GM13977 (cell line): Measurements from ENCODE around the gene NUP153.

Source experiments
- DNase-seq: peaks from one replicate; pipeline ENCODE4 v3.0.0; 2012; ENCODE audit warnings: low spot score
- in situ Hi-C: fragments of 300-500 bp; cut with MboI; formaldehyde crosslinking; loops from one replicate; pipeline ENCODE4 v1.12.0; 2022; ENCODE audit warnings: low sequenced_read_pairs, low pct_unique_long_range_greater_than_20kb, mixed read lengths, inconsistent platforms; ENCODE audit not compliant: unreplicated experiment
- TF ChIP-seq, protein P1 (sequence below): IDR thresholded peaks from 2 replicates; pipeline ENCODE4 v1.5.1; 2012; ENCODE audit warnings: mild to moderate bottlenecking, control low read depth; ENCODE audit not compliant: insufficient read depth; ENCODE audit errors: extremely low read depth, missing control alignments

NUP153 gene

DNA sequence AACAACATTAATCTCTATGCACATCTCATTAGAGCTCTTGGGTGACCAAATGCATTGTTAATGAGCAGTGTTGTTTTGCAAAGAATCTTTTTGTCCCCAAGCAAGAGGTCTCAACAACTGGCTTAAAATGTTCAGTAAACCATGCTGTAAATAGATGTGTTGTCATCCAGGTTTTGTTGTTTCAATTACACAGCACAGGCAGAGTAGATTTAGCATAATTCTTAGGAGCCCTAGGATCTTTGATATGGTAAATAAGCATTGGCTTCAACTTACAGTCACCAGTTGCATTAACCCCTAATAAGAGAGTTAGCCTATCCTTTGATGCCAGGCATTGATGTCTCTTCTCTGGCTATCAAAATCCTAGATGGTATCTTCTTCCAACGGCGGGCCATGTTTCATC, 23.3 kb downstream of the NUP153 start:
- TF ChIP-seq, protein P1, sequence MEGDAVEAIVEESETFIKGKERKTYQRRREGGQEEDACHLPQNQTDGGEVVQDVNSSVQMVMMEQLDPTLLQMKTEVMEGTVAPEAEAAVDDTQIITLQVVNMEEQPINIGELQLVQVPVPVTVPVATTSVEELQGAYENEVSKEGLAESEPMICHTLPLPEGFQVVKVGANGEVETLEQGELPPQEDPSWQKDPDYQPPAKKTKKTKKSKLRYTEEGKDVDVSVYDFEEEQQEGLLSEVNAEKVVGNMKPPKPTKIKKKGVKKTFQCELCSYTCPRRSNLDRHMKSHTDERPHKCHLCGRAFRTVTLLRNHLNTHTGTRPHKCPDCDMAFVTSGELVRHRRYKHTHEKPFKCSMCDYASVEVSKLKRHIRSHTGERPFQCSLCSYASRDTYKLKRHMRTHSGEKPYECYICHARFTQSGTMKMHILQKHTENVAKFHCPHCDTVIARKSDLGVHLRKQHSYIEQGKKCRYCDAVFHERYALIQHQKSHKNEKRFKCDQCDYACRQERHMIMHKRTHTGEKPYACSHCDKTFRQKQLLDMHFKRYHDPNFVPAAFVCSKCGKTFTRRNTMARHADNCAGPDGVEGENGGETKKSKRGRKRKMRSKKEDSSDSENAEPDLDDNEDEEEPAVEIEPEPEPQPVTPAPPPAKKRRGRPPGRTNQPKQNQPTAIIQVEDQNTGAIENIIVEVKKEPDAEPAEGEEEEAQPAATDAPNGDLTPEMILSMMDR: no peak
- in situ Hi-C loops: no loop called here
- no peak for DNase-seq

DNA sequence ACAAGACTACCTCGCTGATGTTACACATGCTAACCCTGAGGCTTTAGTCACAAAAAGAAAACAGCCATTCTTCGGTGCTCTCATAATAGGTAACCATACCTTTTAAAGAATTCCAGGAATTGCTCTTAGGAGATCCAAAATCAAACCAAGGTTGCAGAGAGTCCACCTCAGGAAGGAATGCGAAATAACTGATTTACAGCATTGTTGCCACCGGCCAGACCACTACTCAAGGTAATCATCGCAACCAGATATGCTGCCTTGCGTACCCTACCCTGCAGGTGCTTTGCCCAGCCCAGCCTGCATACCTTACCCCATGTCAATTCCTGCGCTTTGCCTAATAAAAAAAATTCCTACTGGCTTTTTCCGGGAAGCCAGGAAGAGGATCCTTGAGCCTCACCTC, 27.0 kb downstream of the NUP153 start:
- in situ Hi-C loops: no loop called here
- TF ChIP-seq, protein P1: no peak
- DNase-seq: no peak

DNA sequence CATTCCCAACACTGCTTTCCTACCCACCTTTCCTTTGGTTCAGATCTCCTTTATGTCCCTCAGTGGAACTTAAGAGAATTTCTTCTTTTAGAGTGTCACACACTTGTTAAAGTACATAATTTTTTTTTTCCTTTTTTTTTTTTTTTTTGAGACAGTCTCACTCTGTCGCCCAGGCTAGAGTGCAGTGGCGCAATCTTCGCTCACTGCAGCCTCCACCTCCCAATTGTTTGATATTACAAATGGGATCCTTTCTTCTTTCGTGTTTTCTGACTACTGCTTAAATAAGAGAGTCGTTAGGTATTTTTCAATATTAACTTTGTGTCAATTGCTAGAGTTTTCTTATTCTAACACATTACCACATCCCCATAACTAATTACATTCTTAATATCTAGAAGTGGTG, 29.1 kb downstream of the NUP153 start:
- in situ Hi-C loops: no loop called here
- TF ChIP-seq, protein P1: no peak
- no peak for DNase-seq

DNA sequence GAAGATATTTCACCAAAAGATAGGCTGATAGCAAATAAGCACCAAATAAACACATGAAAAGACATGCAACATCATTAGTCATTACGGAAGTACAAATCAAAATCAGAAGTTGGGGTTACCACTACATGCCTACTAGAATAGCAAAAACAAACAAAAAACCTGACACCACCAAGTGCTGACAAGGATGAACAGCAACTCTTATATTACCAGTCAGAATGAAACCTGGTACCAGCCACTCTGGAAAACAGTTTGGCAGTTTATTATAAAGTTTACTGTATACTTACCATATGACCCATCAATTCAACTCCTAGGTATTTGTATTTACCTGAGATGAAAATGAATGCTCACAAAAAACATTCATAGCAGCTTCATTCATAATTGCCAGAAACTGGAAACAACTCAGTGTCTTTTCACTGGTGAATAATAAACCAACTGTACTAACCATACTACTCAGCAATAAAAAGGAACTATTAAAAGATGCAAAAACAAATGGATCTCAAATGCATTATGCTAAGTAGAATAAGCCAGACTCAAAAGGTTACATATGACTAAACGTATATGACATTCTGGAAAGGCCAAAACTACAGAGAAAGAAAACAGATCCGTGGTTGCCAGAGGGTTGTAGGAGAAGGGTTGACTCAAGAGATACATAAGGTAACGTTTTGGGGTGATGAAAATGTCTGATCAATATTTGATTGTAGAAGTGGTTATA, 33.0 kb downstream of the NUP153 start:
- TF ChIP-seq, protein P1: no peak
- in situ Hi-C loops: no loop called here
- DNase-seq: no peak

DNA sequence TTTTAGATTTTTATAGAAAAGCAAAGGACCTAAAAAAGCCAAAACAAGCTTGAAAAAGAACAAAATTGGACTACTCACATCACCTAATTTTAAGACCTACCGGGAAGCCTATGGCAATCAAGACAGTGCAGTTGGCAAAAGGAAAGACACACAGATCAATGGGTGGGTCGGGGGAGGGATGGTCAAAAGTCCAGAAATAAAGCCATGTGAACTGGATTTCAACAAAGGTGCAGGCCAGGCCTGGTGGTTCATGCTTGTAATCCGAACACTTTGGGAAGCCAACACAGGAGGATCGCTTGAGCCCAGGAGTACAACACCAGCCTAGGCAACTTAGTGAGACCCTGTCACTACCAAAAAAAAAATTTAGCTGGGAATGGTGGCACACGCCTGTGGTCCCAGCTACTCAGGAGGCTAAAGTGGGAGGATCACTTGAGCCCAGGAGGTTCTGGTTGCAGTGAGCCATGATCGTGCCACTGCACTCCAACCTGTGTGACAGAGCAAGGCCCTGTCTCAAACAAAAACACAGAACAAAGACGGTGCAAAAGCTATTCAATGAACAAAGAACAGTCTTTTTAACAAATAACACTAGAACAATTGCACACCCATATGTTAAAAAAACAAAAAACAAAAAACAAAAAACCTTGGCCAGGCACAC, 34.5 kb downstream of the NUP153 start:
- in situ Hi-C loops: no loop called here
- TF ChIP-seq, protein P1: no peak
- no peak for DNase-seq

DNA sequence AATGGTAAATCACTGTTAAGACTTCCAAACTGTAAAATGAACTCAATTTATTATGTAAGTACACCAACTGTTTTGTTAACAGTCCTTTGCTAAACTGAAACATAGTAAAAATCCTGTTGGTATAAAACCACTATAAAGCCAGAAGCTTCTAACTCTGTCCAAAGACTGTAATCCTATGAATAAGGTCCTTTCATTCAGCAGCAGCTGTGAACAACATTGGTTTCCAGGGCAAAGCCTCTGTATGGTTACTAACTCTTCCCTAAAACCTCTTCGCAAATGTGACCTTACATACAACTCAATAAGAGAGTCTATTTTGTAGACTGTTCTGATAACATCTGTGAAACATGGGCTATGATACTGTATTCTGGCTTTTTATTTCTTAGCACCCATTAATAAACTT, 40.1 kb downstream of the NUP153 start:
- TF ChIP-seq, protein P1: no peak
- no peak for DNase-seq
- in situ Hi-C loops: no loop called here
